Middle frontal gyrus (tissue), 1 donor: ENCODE data around the gene EID3.
"Not testable (repeated sequence)": the region's sequence is repeated elsewhere in the genome, so short reads cannot be mapped to it uniquely, and the experiment has no call there.

Experiments
- DNase-seq: peaks from one replicate; pipeline ENCODE4 v3.0.0-alpha.2; 2015; ENCODE audit warnings: low spot score; ENCODE audit errors: extremely low spot score

EID3 gene

GRCh38 chr12:104288635-104289274 lies 14.8 kb upstream of the EID3 start:
- peak; percentile 65 for DNase-seq

GRCh38 chr12:104290320-104290719 lies 13.2 kb upstream of the EID3 start:
- DNase-seq, result no peak

GRCh38 chr12:104290855-104291254 lies 12.7 kb upstream of the EID3 start:
- no peak for DNase-seq

- no peak for DNase-seq
These were observed 11.5 kb upstream of the EID3 start for GRCh38 chr12:104291867-104292524.

- no peak for DNase-seq
These were observed 10.4 kb upstream of the EID3 start for GRCh38 chr12:104292872-104293794.

GRCh38 chr12:104294158-104294859 lies 9.2 kb upstream of the EID3 start:
- not testable (repeated sequence) for DNase-seq

GRCh38 chr12:104294927-104295668 lies 8.4 kb upstream of the EID3 start:
- no peak for DNase-seq

- no peak for DNase-seq
These were observed 7.6 kb upstream of the EID3 start for GRCh38 chr12:104295954-104296353.

- no peak for DNase-seq
These were observed 6.8 kb upstream of the EID3 start for GRCh38 chr12:104296718-104297117.

GRCh38 chr12:104297477-104298113 lies 5.9 kb upstream of the EID3 start:
- DNase-seq, result no peak

GRCh38 chr12:104299842-104300481 lies 3.6 kb upstream of the EID3 start:
- no peak for DNase-seq

GRCh38 chr12:104304261-104305009 lies 896 bp downstream of the EID3 start:
- no peak for DNase-seq

GRCh38 chr12:104305349-104305748 lies 1.8 kb downstream of the EID3 start:
- no peak for DNase-seq

GRCh38 chr12:104306376-104306775 lies 2.8 kb downstream of the EID3 start:
- no peak for DNase-seq

- no peak for DNase-seq
These were observed 3.6 kb downstream of the EID3 start for GRCh38 chr12:104306943-104307654.

- no peak for DNase-seq
These were observed 4.1 kb downstream of the EID3 start for GRCh38 chr12:104307655-104308000.

GRCh38 chr12:104309446-104309993 lies 6.0 kb downstream of the EID3 start:
- DNase-seq, result no peak
